H9 (cell line): Measurements from ENCODE around the gene DNAAF5. TPM values are rescaled to one million over a fixed set of nuclear protein-coding genes. Genes with fewer than 3 reads are reported as not detected.

Experiments used
- DNase-seq: peaks from one replicate; pipeline ENCODE4 v3.0.0-alpha.2; 2017
- H2AFZ ChIP-seq: one replicate; pipeline ENCODE4 v1.6.1; 2013; ENCODE audit warnings: mild to moderate bottlenecking, low read length, control low read depth, moderate library complexity
- H2AK5ac ChIP-seq: 2 replicates; pipeline ENCODE4 v1.6.1; 2013; ENCODE audit warnings: low read length, control low read depth, mixed read lengths; ENCODE audit not compliant: insufficient read length
- H2BK120ac ChIP-seq: one replicate; pipeline ENCODE4 v1.6.1; 2013; ENCODE audit warnings: low read depth, mild to moderate bottlenecking, low read length, control low read depth, inconsistent platforms; ENCODE audit not compliant: poor library complexity, severe bottlenecking
- H2BK12ac ChIP-seq: 2 replicates; pipeline ENCODE4 v1.6.1; 2013; ENCODE audit warnings: low read length, control low read depth, mixed read lengths, low read depth; ENCODE audit not compliant: insufficient read length
- H2BK15ac ChIP-seq: 2 replicates; pipeline ENCODE4 v1.6.1; 2013; ENCODE audit warnings: low read depth, low read length, control low read depth
- H2BK20ac ChIP-seq: one replicate; pipeline ENCODE4 v1.6.1; 2013; ENCODE audit warnings: low read depth, mild to moderate bottlenecking, low read length, control low read depth, inconsistent platforms; ENCODE audit not compliant: poor library complexity, severe bottlenecking
- H2BK5ac ChIP-seq: 2 replicates; pipeline ENCODE4 v1.6.1; 2013; ENCODE audit warnings: low read length, control low read depth, mixed read lengths; ENCODE audit not compliant: insufficient read length
- H3K14ac ChIP-seq: 2 replicates; pipeline ENCODE4 v1.6.1; 2013; ENCODE audit warnings: low read length, control low read depth; ENCODE audit not compliant: insufficient read depth
- H3K18ac ChIP-seq: 2 replicates; pipeline ENCODE4 v1.6.1; 2013; ENCODE audit warnings: low read depth, mild to moderate bottlenecking, mixed read lengths, low read length, control low read depth; ENCODE audit not compliant: insufficient read length
- H3K23ac ChIP-seq: 2 replicates; pipeline ENCODE4 v1.6.1; 2013; ENCODE audit warnings: low read length, control low read depth, mixed read lengths, low read depth; ENCODE audit not compliant: insufficient read length
- H3K23me2 ChIP-seq: 2 replicates; pipeline ENCODE4 v1.6.1; 2013; ENCODE audit warnings: low read depth, mild to moderate bottlenecking, mixed read lengths, low read length, control low read depth; ENCODE audit not compliant: insufficient read length, poor library complexity, severe bottlenecking
- H3K27ac ChIP-seq: 2 replicates; pipeline ENCODE4 v1.5.1; 2013; ENCODE audit warnings: low read length, control low read depth, mixed read lengths, low read depth; ENCODE audit not compliant: insufficient read length
- H3K27me3 ChIP-seq: 2 replicates; pipeline ENCODE4 v1.6.1; 2013; ENCODE audit warnings: low read length, control low read depth, inconsistent platforms; ENCODE audit not compliant: insufficient read depth
- H3K4ac ChIP-seq: 2 replicates; pipeline ENCODE4 v1.6.1; 2013; ENCODE audit warnings: low read depth, mild to moderate bottlenecking, control low read depth, inconsistent platforms, low read length, moderate library complexity
- H3K4me1 ChIP-seq: 2 replicates; pipeline ENCODE4 v1.6.1; 2013; ENCODE audit warnings: low read length, control low read depth, inconsistent platforms; ENCODE audit not compliant: insufficient read depth
- H3K4me2 ChIP-seq: 2 replicates; pipeline ENCODE4 v1.6.1; 2013; ENCODE audit warnings: low read length, control low read depth, mixed read lengths; ENCODE audit not compliant: insufficient read length, insufficient read depth
- H3K56ac ChIP-seq: 2 replicates; pipeline ENCODE4 v1.6.1; 2013; ENCODE audit warnings: low read depth, mild to moderate bottlenecking, mixed read lengths, low read length, control low read depth; ENCODE audit not compliant: insufficient read length
- H3K79me1 ChIP-seq: 2 replicates; pipeline ENCODE4 v1.6.1; 2013; ENCODE audit warnings: low read depth, mild to moderate bottlenecking, moderate library complexity, low read length, control low read depth, inconsistent platforms; ENCODE audit not compliant: insufficient read depth, poor library complexity, severe bottlenecking
- H3K79me2 ChIP-seq: 2 replicates; pipeline ENCODE4 v1.6.1; 2013; ENCODE audit warnings: low read length, control low read depth, inconsistent platforms; ENCODE audit not compliant: insufficient read depth
- H3K9ac ChIP-seq: 2 replicates; pipeline ENCODE4 v1.6.1; 2013; ENCODE audit warnings: low read length, control low read depth, mixed read lengths; ENCODE audit not compliant: insufficient read length; ENCODE audit errors: extremely low read depth
- H3K9me3 ChIP-seq: one replicate; pipeline ENCODE4 v1.6.1; 2013; ENCODE audit warnings: low read depth, low read length, inconsistent platforms; ENCODE audit not compliant: control insufficient read depth
- H3T11ph ChIP-seq: one replicate; pipeline ENCODE4 v1.6.1; 2013; ENCODE audit warnings: mild to moderate bottlenecking, low read length, control low read depth, inconsistent platforms
- H4K20me1 ChIP-seq: one replicate; pipeline ENCODE4 v1.6.1; 2013; ENCODE audit not compliant: control insufficient read depth, insufficient read length, insufficient read depth
- H4K5ac ChIP-seq: 2 replicates; pipeline ENCODE4 v1.6.1; 2013; ENCODE audit warnings: low read depth, mild to moderate bottlenecking, mixed read lengths, low read length, control low read depth; ENCODE audit not compliant: insufficient read length
- H4K8ac ChIP-seq: replicated peaks from 2 replicates; pipeline ENCODE4 v1.6.1; 2013; ENCODE audit warnings: low read length, control low read depth, mixed read lengths, low read depth; ENCODE audit not compliant: insufficient read length
- H4K91ac ChIP-seq: 2 replicates; pipeline ENCODE4 v1.6.1; 2013; ENCODE audit warnings: low read depth, mild to moderate bottlenecking, moderate library complexity, mixed read lengths, low read length, control low read depth; ENCODE audit not compliant: insufficient read length
- H3K27ac Mint-ChIP-seq, 3 experiments: 2 replicates in 2 of 3; 3 replicates in 1 of 3; pipeline ENCODE4 v1.8.0; 2020 to 2021; ENCODE audit warnings: mixed read lengths in 3 of 3, mild to moderate bottlenecking in 1 of 3, moderate library complexity in 1 of 3
- H3K27me3 Mint-ChIP-seq: 2 replicates; pipeline ENCODE4 v1.8.0; 2021; ENCODE audit warnings: low read depth, mild to moderate bottlenecking, moderate library complexity, mixed read lengths
- H3K36me3 Mint-ChIP-seq, 3 experiments: 2 replicates in 2 of 3; 3 replicates in 1 of 3; pipeline ENCODE4 v1.8.0; 2020 to 2021; ENCODE audit warnings: low read depth in 3 of 3, mixed read lengths in 3 of 3; ENCODE audit not compliant: insufficient read depth in 1 of 3
- H3K4me1 Mint-ChIP-seq, 2 experiments: 2 replicates each; pipeline ENCODE4 v1.8.0; 2020; ENCODE audit warnings: mixed read lengths in 2 of 2
- H3K4me3 Mint-ChIP-seq, 2 experiments: 2 replicates in 1 of 2; 3 replicates in 1 of 2; pipeline ENCODE4 v1.8.0; 2020 to 2021; ENCODE audit warnings: mild to moderate bottlenecking in 2 of 2, mixed read lengths in 2 of 2, moderate library complexity in 1 of 2
- H3K9me3 Mint-ChIP-seq, 2 experiments: 2 replicates in 1 of 2; 3 replicates in 1 of 2; pipeline ENCODE4 v1.8.0; 2020; ENCODE audit warnings: mild to moderate bottlenecking in 2 of 2, mixed read lengths in 2 of 2, moderate library complexity in 1 of 2
- WGBS: extraction: QIAGEN DNeasy Blood & Tissue Kit; methylation state at CpG from one replicate; pipeline ENCODE4 v1.1.7; 2013; ENCODE audit warnings: missing lambda C conversion rate, low lambda C conversion rate, mixed read lengths; ENCODE audit not compliant: insufficient read length; ENCODE audit errors: extremely low coverage; 5-methylcytosine and 5-hydroxymethylcytosine counted together
- total RNA-seq: library from RNA; stranded (reverse); gene quantifications from 2 replicates; pipeline ENCODE4 v1.2.1, GENCODE V29; 2021
- TF ChIP-seq, protein P1 (sequence below): fragments of 200-600 bp; sonication (generic); conservative IDR thresholded peaks from 3 replicates; pipeline ENCODE4 v1.8.0; 2021; ENCODE audit warnings: antibody characterized with exemption, mild to moderate bottlenecking

DNAAF5 gene
- total RNA-seq, 1 experiment from 2014 or later, result 43.5 TPM

- Histone ChIP-seq H4K5ac (no peak overlapping the region), H3K79me2 (peaks cover 7% of the 10 kb centered on the region; the same call in 1 of the 2 replicates), H2BK20ac (no peak overlapping the region), H3K79me1 (peaks cover 2% of the 10 kb centered on the region), H3K4me1 (no peaks in the 10 kb centered on the region), H2BK12ac (no peak overlapping the region), H3K23ac (no peak overlapping the region), H2AFZ (no peak overlapping the region), H3K4ac (no peak overlapping the region), H3T11ph (no peak overlapping the region), H3K9ac (no peak overlapping the region), H2BK5ac (no peak overlapping the region), H3K27me3 (no peaks in the 10 kb centered on the region), H3K4me2 (no peak overlapping the region), H4K20me1 (no peaks in the 10 kb centered on the region), H4K8ac (no peak overlapping the region), H3K9me3 (no peaks in the 10 kb centered on the region), H2AK5ac (no peak overlapping the region), H2BK120ac (no peak overlapping the region), H3K23me2 (no peaks in the 10 kb centered on the region), H3K18ac (no peak overlapping the region), H3K56ac (no peak overlapping the region), H2BK15ac (no peak overlapping the region), H3K14ac (no peak overlapping the region), H3K27ac (no peak overlapping the region), H4K91ac (no peak overlapping the region)
- Mint-ChIP-seq H3K9me3 (no peaks in the 10 kb centered on the region; a peak in 1 of 5 replicates), H3K27ac (peak overlapping the region in 2 of 3 experiments; percentile 35 to 39; a peak in 2 of 7 replicates), H3K36me3 (peaks cover 29 to 47% (median 38%) of the 10 kb centered on the region in 3 experiments), H3K4me3 (no peak overlapping the region), H3K27me3 (no peaks in the 10 kb centered on the region), H3K4me1 (0 out of 4 replicates have a peak, but pooled peaks cover 0 to 2% of the 10 kb centered on the region in 2 experiments)
- peak; percentile 18 for DNase-seq
- TF ChIP-seq, protein P1, sequence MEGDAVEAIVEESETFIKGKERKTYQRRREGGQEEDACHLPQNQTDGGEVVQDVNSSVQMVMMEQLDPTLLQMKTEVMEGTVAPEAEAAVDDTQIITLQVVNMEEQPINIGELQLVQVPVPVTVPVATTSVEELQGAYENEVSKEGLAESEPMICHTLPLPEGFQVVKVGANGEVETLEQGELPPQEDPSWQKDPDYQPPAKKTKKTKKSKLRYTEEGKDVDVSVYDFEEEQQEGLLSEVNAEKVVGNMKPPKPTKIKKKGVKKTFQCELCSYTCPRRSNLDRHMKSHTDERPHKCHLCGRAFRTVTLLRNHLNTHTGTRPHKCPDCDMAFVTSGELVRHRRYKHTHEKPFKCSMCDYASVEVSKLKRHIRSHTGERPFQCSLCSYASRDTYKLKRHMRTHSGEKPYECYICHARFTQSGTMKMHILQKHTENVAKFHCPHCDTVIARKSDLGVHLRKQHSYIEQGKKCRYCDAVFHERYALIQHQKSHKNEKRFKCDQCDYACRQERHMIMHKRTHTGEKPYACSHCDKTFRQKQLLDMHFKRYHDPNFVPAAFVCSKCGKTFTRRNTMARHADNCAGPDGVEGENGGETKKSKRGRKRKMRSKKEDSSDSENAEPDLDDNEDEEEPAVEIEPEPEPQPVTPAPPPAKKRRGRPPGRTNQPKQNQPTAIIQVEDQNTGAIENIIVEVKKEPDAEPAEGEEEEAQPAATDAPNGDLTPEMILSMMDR, result no peak
- no CpG with 5 or more reads among the region's 15 CpGs for WGBS
Observed at GRCh38 chr7:741850-742249, 15.4 kb downstream of the DNAAF5 start.
